Measurements from ENCODE around the gene SIRT6.

DNA sequence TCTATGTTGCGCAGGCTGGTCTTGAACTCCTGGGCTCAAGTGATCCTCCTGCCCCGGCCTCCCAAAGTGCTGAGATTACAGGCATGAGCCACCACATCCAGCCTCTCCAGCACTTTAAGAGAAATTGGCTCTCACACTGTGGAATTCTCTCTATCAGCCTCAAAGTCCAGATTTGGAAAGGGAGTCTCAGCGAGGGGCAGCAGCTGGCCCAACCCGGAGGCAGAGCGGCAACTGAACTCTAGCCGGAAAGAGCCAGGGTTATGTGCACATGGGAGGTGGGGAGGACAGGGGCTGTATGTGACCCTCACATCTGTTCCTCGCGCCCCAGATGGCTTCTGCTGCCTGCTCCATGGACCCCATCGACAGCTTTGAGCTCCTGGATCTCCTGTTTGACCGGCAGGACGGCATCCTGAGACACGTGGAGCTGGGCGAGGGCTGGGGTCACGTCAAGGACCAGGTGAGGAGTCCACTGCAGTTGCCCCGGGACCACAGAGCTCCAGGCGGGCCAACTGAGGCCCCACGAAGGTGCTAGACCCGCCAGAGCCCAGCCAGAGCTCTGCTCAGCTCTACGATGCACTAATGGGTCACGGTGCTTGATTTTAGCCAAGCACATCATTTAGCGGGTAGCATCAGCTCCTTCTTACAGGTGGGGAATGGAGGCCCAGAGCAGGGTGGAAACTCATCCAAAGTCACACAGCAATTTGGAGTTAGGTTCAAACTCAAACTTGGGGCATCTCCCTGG is 27.6 kb downstream of the SIRT6 start:
- TF ChIP-seq ZNF274 (IDR thresholded peaks at IDR 0.05; ENCODE audit: low read depth, low read length), result no peak
- no peak for TF ChIP-seq YY1 (IDR thresholded peaks at IDR 0.05; ENCODE audit: insufficient read depth, insufficient read length)
- no peak for TF ChIP-seq SUZ12 (IDR thresholded peaks at IDR 0.05; ENCODE audit: extremely low read depth, insufficient read depth, insufficient read length)
